GM23248 (cell line): Measurements from ENCODE around the gene COPS3. TPM values are rescaled to one million over a fixed set of nuclear protein-coding genes. Genes with fewer than 3 reads are reported as not detected.
"Not testable (repeated sequence)": the region's sequence is repeated elsewhere in the genome, so short reads cannot be mapped to it uniquely, and the experiment has no call there.

ENCODE experiments used
- DNase-seq: peaks from one replicate; pipeline ENCODE4 v3.0.0-alpha.2; 2015
- H2AFZ ChIP-seq: fragments of 200-600 bp; sonication (generic); 2 replicates; pipeline ENCODE4 v1.6.1; 2016; ENCODE audit warnings: antibody characterized with exemption
- H3F3A ChIP-seq: fragments of 200-600 bp; sonication (generic); 2 replicates; pipeline ENCODE4 v1.6.1; 2016; ENCODE audit warnings: mild to moderate bottlenecking, antibody characterized with exemption, mixed run types; ENCODE audit not compliant: insufficient read depth
- H3K27ac ChIP-seq: fragments of 200-600 bp; sonication (generic); 2 replicates; pipeline ENCODE4 v1.5.1; 2016; ENCODE audit warnings: mild to moderate bottlenecking
- H3K27me3 ChIP-seq: fragments of 200-600 bp; sonication (generic); replicated peaks from 2 replicates; pipeline ENCODE4 v1.6.1; 2016; ENCODE audit warnings: mild to moderate bottlenecking; ENCODE audit not compliant: insufficient read depth
- H3K36me3 ChIP-seq: fragments of 200-600 bp; sonication (generic); 2 replicates; pipeline ENCODE4 v1.6.1; 2016; ENCODE audit warnings: low read depth, mild to moderate bottlenecking
- H3K4me1 ChIP-seq: fragments of 200-600 bp; sonication (generic); 2 replicates; pipeline ENCODE4 v1.6.1; 2016; ENCODE audit warnings: mild to moderate bottlenecking; ENCODE audit not compliant: insufficient read depth
- H3K4me2 ChIP-seq: fragments of 200-600 bp; sonication (generic); one replicate; pipeline ENCODE4 v1.6.1; 2016; ENCODE audit warnings: mild to moderate bottlenecking; ENCODE audit not compliant: unreplicated experiment
- H3K4me3 ChIP-seq: fragments of 200-600 bp; sonication (generic); 2 replicates; pipeline ENCODE4 v1.5.1; 2016; ENCODE audit warnings: mild to moderate bottlenecking
- H3K79me2 ChIP-seq: fragments of 200-600 bp; sonication (generic); 2 replicates; pipeline ENCODE4 v1.6.1; 2016; ENCODE audit warnings: mild to moderate bottlenecking; ENCODE audit not compliant: insufficient read depth
- H3K9ac ChIP-seq: fragments of 200-600 bp; sonication (generic); 2 replicates; pipeline ENCODE4 v1.6.1; 2016; ENCODE audit warnings: mild to moderate bottlenecking
- H3K9me2 ChIP-seq: fragments of 200-600 bp; sonication (generic); 2 replicates; pipeline ENCODE4 v1.6.1; 2016; ENCODE audit warnings: mixed run types, mild to moderate bottlenecking, moderate library complexity; ENCODE audit not compliant: insufficient read depth
- H3K9me3 ChIP-seq: fragments of 200-600 bp; sonication (generic); one replicate; pipeline ENCODE4 v1.6.1; 2017; ENCODE audit warnings: low read depth
- H4K20me1 ChIP-seq: fragments of 200-600 bp; sonication (generic); 2 replicates; pipeline ENCODE4 v1.6.0; 2016; ENCODE audit not compliant: insufficient read depth
- EZH2 ChIP-seq: fragments of 200-600 bp; sonication (generic); IDR thresholded peaks from 2 replicates; pipeline ENCODE4 v1.6.1; 2018; ENCODE audit warnings: antibody characterized with exemption, mild to moderate bottlenecking; ENCODE audit not compliant: insufficient read depth, poor library complexity, severe bottlenecking
- EZH2phosphoT487 ChIP-seq: fragments of 200-600 bp; sonication (generic); IDR thresholded peaks from 2 replicates; pipeline ENCODE4 v1.6.1; 2018; ENCODE audit warnings: antibody characterized with exemption, moderate library complexity, mild to moderate bottlenecking, low read depth; ENCODE audit not compliant: insufficient read depth
- WGBS, 2 experiments: methylation state at CpG; one replicate each; pipeline ENCODE4 v1.1.6; 2015 to 2017; ENCODE audit warnings: low lambda C conversion rate in 2 of 2, low coverage in 1 of 2; ENCODE audit errors: missing lambda C conversion rate in 2 of 2; 5-methylcytosine and 5-hydroxymethylcytosine counted together
- in situ Hi-C: fragments of 300-500 bp; cut with MboI; formaldehyde crosslinking; loops from 2 replicates; pipeline ENCODE4 v1.15.0; 2020
- polyA plus RNA-seq: library from polyadenylated mRNA; unstranded; fragments of >200 nt; fragmentation: Nextera tagmentation; extraction: Ambion mirVana; gene quantifications from 2 replicates; pipeline ENCODE4 v1.2.1, GENCODE V29; 2016
- total RNA-seq: library from RNA; depleted of rRNA; stranded (reverse); fragments of >200 nt; shearing (Covaris generic); gene quantifications from 2 replicates; pipeline ENCODE4 v1.2.3, GENCODE V29; 2014

The COPS3 gene
- total and polyA plus RNA-seq, 2 experiments from 2014 or later: 90.2 to 93.3 TPM

GRCh38 chr17:17269926-17270773 is 10.9 kb downstream of the COPS3 start:
- H3K79me2 ChIP-seq: peaks cover 59% of the 10 kb centered on the region
- no peak overlapping the region for H3K4me3 ChIP-seq
- no peaks in the 10 kb centered on the region for H3K27me3 ChIP-seq
- H3K9me2 ChIP-seq: no peaks in the 10 kb centered on the region
- DNase-seq: no peak
- H3K4me2 ChIP-seq: no peak overlapping the region
- TF ChIP-seq EZH2 (no peak), EZH2phosphoT487 (no peak)
- no peaks in the 10 kb centered on the region for H3K4me1 ChIP-seq
- no peak overlapping the region for H3K9ac ChIP-seq
- WGBS, 2 experiments: 93 to 94% methylated on average over 9 of the region's 9 CpGs
- no peak overlapping the region for H3K27ac ChIP-seq
- H3K36me3 ChIP-seq: peaks cover 48% of the 10 kb centered on the region
- no peaks in the 10 kb centered on the region for H4K20me1 ChIP-seq
- H2AFZ ChIP-seq: no peak overlapping the region
- in situ Hi-C loops: no loop called here
- H3F3A ChIP-seq: no peaks in the 10 kb centered on the region
- H3K9me3 ChIP-seq: no peaks in the 10 kb centered on the region

- H3K9me2 ChIP-seq: no peaks in the 10 kb centered on the region
- in situ Hi-C loops: no loop called here
- no peaks in the 10 kb centered on the region for H4K20me1 ChIP-seq
- no peak overlapping the region for H3K9ac ChIP-seq
- no peaks in the 10 kb centered on the region for H3K9me3 ChIP-seq
- H3K36me3 ChIP-seq: peaks cover 55% of the 10 kb centered on the region
- WGBS, 2 experiments: 82 to 83% methylated on average over 2 of the region's 2 CpGs
- DNase-seq: no peak
- no peak overlapping the region for H3K4me2 ChIP-seq
- H2AFZ ChIP-seq: no peak overlapping the region
- no peak overlapping the region for H3K4me3 ChIP-seq
- H3K27ac ChIP-seq: no peak overlapping the region
- no peaks in the 10 kb centered on the region for H3F3A ChIP-seq
- no peaks in the 10 kb centered on the region for H3K4me1 ChIP-seq
- peaks cover 10% of the 10 kb centered on the region; the same call in 1 of the 2 replicates for H3K79me2 ChIP-seq
- no peaks in the 10 kb centered on the region for H3K27me3 ChIP-seq
- no peak for TF ChIP-seq EZH2phosphoT487
- TF ChIP-seq EZH2: no peak
Observed at GRCh38 chr17:17264430-17264829, 16.6 kb downstream of the COPS3 start.

GRCh38 chr17:17258998-17259397 is 22.0 kb downstream of the COPS3 start:
- TF ChIP-seq EZH2: no peak
- Histone ChIP-seq H3K4me2 (no peak overlapping the region), H3K9me2 (no peaks in the 10 kb centered on the region)

GRCh38 chr17:17258011-17258410 is 23.0 kb downstream of the COPS3 start:
- Histone ChIP-seq H3K9ac (no peak overlapping the region), H3K27me3 (no peaks in the 10 kb centered on the region), H2AFZ (no peak overlapping the region), H3K9me2 (no peaks in the 10 kb centered on the region), H3K4me3 (no peak overlapping the region), H3K9me3 (no peaks in the 10 kb centered on the region), H3K4me2 (no peak overlapping the region), H3F3A (no peaks in the 10 kb centered on the region), H3K36me3 (peaks cover 38% of the 10 kb centered on the region), H3K27ac (no peak overlapping the region), H4K20me1 (no peaks in the 10 kb centered on the region), H3K4me1 (no peaks in the 10 kb centered on the region), H3K79me2 (0 out of 2 replicates have a peak, but pooled peaks cover 5% of the 10 kb centered on the region)
- in situ Hi-C loops: no loop called here
- no peak for DNase-seq
- 96 to 97% methylated on average over 7 of the region's 7 CpGs for WGBS, 2 experiments
- TF ChIP-seq EZH2 (no peak), EZH2phosphoT487 (no peak)

More at GRCh38 chr17:17258998-17259397, 22.0 kb downstream of the COPS3 start:
- Histone ChIP-seq H3K79me2 (no peaks in the 10 kb centered on the region; the same call in 1 of the 2 replicates), H3K9ac (no peak overlapping the region), H3K9me3 (no peaks in the 10 kb centered on the region), H3K27ac (no peak overlapping the region), H2AFZ (no peak overlapping the region), H4K20me1 (no peaks in the 10 kb centered on the region), H3K4me1 (no peaks in the 10 kb centered on the region), H3K36me3 (peaks cover 38% of the 10 kb centered on the region), H3F3A (no peaks in the 10 kb centered on the region), H3K4me3 (no peak overlapping the region), H3K27me3 (no peaks in the 10 kb centered on the region)
- no peak for DNase-seq
- in situ Hi-C loops: no loop called here
- 89% methylated on average over 4 of the region's 4 CpGs for WGBS, 2 experiments

GRCh38 chr17:17256316-17256715 is 24.7 kb downstream of the COPS3 start:
- no peak overlapping the region for H3K27ac ChIP-seq
- H4K20me1 ChIP-seq: no peaks in the 10 kb centered on the region
- no peak overlapping the region for H2AFZ ChIP-seq
- no peak for DNase-seq
- H3K36me3 ChIP-seq: peaks cover 35% of the 10 kb centered on the region; the same call in 1 of the 2 replicates
- no peak overlapping the region for H3K9ac ChIP-seq
- in situ Hi-C loops: no loop called here
- H3K4me1 ChIP-seq: no peaks in the 10 kb centered on the region
- no peaks in the 10 kb centered on the region for H3F3A ChIP-seq
- H3K4me2 ChIP-seq: no peak overlapping the region
- 0 out of 2 replicates have a peak, but pooled peaks cover 5% of the 10 kb centered on the region for H3K79me2 ChIP-seq
- no peaks in the 10 kb centered on the region for H3K9me3 ChIP-seq
- H3K4me3 ChIP-seq: no peak overlapping the region
- no peak for TF ChIP-seq EZH2phosphoT487
- no peak for TF ChIP-seq EZH2
- H3K9me2 ChIP-seq: no peaks in the 10 kb centered on the region
- WGBS, 2 experiments: 100% methylated on average over 1 of the region's 1 CpG
- no peaks in the 10 kb centered on the region for H3K27me3 ChIP-seq

- H3K4me2 ChIP-seq, H4K20me1 ChIP-seq, H3F3A ChIP-seq, H3K27me3 ChIP-seq, H3K9me3 ChIP-seq, H3K79me2 ChIP-seq, in situ Hi-C loops, H2AFZ ChIP-seq, H3K9ac ChIP-seq, H3K4me3 ChIP-seq, H3K4me1 ChIP-seq, DNase-seq, H3K9me2 ChIP-seq, H3K27ac ChIP-seq: not testable (repeated sequence)
- WGBS, 2 experiments: 87 to 92% methylated on average over 11 of the region's 11 CpGs
- H3K36me3 ChIP-seq: peaks cover 31% of the 10 kb centered on the region; the same call in 1 of the 2 replicates
Observed at GRCh38 chr17:17255689-17256088, 25.4 kb downstream of the COPS3 start.
